GM20000 (cell line): ENCODE results near the gene DECR2.
A peak's percentile ranks its signal among the peaks of the same experiment; 100 is the strongest.

Experiments used
- DNase-seq: peaks from one replicate; pipeline ENCODE4 v3.0.0; 2012; ENCODE audit warnings: low spot score
- CTCF ChIP-seq: IDR thresholded peaks from 2 replicates; pipeline ENCODE4 v1.5.1; 2012; ENCODE audit warnings: mild to moderate bottlenecking, control low read depth; ENCODE audit errors: extremely low read depth, missing control alignments

The DECR2 gene

DNA sequence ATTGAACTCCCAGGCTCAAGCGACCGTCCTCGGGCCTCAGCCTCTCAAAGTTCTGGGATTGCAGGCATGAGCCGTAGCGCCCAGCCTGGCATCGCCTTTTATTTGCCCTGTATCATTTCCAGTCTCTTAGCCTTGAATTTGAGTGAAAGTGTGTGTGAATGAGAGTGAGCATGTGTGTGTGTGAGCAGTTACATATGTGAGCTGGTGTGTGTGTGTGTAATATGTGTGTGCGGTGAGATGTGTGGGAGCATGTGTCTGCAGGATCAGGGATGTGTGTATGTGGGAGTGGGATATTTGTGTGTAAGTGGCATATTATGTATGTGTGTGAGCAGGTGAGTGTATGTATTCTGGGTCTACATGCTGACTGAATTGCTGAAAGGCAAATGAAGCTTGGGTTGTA lies 29.2 kb downstream of the DECR2 start:
- TF ChIP-seq CTCF: no peak
- DNase-seq: no peak

GRCh38 chr16:440627-441026 lies 38.9 kb downstream of the DECR2 start:
- DNase-seq: no peak

DNA sequence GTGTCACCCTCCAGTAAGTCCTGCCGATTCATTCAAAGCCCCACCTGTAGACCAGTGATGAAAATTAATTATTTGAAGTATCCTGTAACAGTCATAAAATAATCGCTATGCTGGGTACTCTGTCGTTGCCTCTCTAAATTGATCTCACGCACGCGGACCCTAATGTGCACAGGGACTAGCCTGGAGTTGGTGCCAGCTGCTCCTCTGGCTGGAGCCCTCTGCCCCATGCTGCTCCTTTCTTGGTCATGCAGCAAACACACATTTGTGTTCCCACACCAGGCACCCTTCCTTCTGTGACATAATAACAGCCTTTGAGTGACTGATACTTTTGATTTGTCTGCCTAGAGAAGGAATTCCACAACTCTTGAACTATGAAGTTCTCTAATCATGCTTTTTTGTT lies 39.8 kb downstream of the DECR2 start:
- no peak for DNase-seq
- no peak for TF ChIP-seq CTCF

More at GRCh38 chr16:440627-441026, 38.9 kb downstream of the DECR2 start:
- TF ChIP-seq CTCF: no peak

DNA sequence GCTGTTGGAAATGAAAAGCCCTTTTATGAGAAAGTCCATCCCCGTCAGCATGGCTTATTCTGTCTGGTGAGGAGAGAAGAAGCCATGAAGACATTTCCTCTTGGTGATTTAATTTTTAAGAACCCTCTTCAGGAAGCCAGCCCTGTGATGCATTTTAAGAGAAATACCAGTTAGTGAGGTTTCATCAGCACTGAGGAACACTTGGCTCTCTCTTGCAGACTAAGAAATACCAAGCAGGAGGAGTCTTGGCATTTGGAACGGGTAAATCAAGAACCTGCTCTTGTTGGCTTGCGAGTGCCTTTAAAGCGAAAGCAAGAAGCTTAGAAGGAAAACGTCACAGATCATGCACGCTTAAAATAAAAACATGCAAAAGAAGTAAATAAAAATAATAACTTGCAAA lies 41.3 kb downstream of the DECR2 start:
- TF ChIP-seq CTCF: no peak
- DNase-seq: no peak

DNA sequence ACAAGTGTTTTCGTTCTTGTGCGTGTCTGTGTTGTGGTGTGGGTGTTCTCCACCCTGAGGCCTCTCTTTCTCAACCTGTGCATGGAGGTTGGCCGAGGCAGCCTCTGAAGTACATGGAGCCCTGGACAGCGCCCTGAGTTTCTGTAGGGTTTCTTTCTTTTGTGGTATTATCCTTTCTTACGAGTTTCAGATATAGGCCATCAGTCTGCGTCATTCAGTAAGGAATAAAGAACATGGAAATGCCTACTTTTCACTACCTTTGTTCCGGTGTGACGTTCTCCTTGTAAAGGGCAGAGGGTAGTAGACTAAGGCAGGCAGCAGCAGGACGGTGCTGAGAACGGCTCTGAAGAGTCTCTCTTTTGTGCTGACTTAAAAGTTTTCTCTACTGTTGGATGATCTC lies 42.3 kb downstream of the DECR2 start:
- no peak for DNase-seq

DNA sequence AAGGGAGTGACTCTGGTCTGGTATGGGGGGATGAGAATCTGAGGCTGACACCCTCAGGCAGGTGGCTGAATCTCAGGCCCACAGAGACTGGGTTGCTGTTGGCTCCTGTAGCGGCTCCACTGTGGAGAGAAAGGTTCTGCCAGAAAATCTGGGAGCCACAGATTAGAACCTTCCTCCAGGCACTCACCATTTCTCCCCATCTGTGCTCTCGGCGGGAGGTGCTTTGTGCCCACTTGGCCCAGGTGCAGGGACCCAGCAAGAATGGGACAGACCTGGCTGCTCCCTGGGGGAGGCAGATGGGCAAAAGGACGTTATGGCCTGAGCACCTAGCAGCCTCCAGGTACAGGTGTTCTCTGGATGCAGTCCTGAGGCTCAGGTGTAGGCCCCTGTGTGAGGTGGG lies 43.9 kb downstream of the DECR2 start:
- no peak for DNase-seq
- no peak for TF ChIP-seq CTCF

More for the DNA sequence above, 42.3 kb downstream of the DECR2 start:
- TF ChIP-seq CTCF: no peak

DNA sequence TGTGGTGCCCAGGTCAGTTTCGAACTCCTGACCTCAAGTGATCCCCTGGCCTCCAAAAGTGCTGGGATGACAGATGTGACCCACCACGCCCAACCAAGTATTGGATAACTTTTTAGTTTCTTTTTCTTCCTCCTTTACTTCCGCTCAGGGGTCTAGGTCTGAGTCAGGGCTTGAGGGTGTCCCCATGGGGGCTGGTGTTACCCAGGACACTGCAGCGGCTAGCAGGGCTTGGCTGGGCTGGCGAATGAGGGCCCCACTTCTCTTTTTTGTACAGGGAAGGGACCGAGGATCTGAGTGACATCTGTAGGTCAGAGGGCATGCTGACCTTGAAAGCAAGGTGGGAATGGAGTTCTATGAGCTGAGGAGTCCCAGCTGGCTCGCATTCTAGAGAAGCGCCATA lies 48.7 kb downstream of the DECR2 start:
- DNase-seq: peak; percentile 54
- no peak for TF ChIP-seq CTCF
